Glomerular visceral epithelial cell (primary cell): ENCODE data around the gene PRDM7.
A peak's percentile ranks its signal among the peaks of the same experiment; 100 is the strongest.
"Not testable (repeated sequence)": the region's sequence is repeated elsewhere in the genome, so short reads cannot be mapped to it uniquely, and the experiment has no call there.

Source experiments
- DNase-seq: peaks from one replicate; pipeline ENCODE4 v3.0.0-alpha.2; 2016; ENCODE audit errors: extremely low spot score

PRDM7 gene

GRCh38 chr16:90072442-90073105 is 4.6 kb downstream of the PRDM7 start:
- no peak for DNase-seq

- no peak for DNase-seq
Measured at GRCh38 chr16:90070440-90070839, 6.7 kb downstream of the PRDM7 start.

- no peak for DNase-seq
Measured at GRCh38 chr16:90061437-90061836, 15.7 kb downstream of the PRDM7 start.

- DNase-seq = peak; percentile 38
Measured at GRCh38 chr16:90057738-90058173, 19.4 kb downstream of the PRDM7 start.

DNA sequence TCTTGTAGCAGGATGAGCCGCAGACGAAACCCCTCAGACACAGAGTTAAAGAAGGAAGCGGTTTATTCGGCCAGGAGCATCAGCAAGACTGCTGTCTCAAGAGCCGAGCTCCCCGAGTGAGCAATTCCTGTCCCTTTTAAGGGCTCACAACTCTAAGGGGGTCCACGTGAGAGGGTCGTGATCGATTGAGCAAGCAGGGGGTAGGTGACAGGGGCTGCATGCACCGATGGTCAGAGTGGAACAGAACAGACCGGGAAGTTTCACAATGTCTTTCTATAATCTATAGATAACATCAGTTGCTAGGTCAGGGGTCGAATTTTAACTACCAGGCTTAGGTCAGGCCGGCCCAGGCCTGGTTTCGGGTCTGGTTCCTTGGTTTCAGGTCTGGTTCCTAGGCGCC is 20.6 kb downstream of the PRDM7 start:
- not testable (repeated sequence) for DNase-seq

DNA sequence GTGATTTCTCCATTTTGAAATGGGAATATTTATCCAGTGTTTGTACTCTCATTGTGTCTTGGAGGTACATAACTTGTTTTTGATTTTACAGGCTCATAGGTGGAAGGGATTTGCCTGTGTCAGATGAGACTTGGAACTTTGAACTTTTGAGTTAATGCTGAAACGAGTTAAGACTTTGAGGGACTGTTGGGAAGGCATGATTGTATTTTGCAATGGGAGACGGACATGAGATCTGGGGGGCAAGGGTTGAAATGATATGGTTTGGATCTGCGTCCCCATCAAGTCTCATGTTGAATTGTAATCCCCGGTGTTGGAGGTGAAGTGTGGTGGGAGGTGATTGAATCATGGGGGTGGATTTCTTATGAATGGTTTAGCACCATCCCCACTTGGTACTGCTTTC is 21.8 kb downstream of the PRDM7 start:
- no peak for DNase-seq

GRCh38 chr16:90054554-90054953 is 22.6 kb downstream of the PRDM7 start:
- DNase-seq = no peak

DNA sequence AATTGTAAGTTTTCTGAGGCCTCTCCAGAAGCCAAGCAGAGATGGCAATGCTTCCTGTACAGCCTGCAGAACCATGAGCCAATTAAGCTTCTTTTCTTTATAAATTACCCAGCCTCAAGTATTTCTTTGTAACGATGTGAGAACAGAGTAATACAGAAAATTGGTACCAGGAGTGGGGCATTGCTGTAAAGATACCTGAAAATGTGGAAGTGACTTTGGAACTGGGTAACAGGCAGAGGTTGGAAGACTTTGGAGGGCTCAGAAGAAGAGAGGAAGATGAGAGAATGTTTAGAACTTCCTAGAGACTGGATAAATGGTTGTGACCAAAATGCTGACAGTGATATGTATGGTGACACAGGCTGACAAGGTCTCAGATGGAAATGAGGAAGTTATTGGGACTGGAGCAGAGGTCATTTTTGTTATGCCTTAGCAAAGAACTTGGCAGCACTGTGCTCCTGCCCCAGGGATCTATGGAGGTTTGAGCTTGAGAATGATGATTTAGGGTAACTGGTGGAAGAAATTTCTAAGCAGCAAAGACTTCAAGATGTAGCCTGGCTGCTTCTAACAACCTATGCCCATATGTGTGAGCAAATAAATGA is 23.1 kb downstream of the PRDM7 start:
- no peak for DNase-seq

DNA sequence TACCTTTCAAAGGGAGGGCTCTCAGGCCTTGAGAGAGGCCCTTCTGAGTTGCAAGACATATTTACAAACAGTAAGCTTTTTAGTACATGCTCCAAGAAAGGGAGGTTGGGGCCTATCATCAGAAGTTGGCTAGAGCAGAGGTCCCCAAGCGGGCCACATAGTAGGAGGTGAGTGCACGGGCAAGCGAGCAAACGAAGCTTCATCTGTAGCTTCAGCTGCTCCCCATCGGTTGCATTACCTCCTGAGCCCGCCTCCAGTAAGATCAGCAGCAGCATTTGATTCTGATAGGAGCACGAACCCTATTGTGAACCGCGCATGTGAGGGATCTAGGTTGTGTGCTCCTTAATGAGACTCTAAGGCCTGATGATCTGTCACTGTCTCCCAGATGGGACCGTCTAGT is 26.2 kb downstream of the PRDM7 start:
- no peak for DNase-seq

DNA sequence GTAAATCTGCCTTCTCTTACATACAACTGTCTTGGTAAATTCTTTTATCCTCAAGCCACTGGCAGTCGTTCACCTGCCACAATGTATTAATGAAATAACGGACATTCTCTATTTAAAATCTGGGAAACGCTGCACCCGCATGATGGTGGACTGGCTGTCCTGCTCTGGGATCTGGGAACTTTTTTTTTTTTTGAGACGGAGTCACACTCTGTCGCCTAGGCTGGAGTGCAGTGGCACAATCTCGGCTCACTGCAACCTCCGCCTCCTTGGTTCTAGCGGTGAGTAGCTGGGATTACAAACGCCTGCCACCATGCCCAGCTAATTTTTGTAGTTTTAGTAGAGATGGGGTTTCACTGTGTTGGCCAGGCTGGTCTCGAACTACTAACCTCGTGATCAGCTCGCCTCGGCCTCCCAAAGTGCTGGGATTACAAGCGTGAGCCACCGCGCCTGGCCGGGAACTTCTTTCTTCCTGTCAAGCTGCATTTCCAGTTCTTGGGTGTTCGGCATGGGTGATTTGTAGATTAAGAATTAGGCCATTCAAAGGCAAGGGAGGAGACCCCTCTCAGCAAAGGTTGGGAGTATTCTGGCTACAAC is 28.3 kb downstream of the PRDM7 start:
- DNase-seq = no peak

DNA sequence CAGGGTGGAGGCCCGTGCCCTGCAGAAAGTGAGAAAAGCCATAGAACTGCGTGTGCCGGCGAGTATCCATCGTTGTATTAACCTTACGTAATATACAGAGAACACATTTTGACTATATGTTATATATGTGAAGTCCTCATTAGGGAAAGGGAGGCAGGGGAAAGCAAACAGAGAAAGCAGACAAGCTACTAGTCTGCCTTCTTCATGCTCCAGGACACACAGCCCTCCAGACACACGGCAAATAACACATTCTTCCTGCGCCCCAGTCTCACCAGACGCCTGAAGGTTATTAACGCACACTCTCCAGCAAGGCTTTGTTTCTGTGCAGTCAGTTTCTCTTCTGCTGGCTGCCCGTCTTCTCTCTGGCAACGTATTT is 28.8 kb downstream of the PRDM7 start:
- DNase-seq = no peak

GRCh38 chr16:90047714-90048346 is 29.3 kb downstream of the PRDM7 start:
- no peak for DNase-seq

- no peak for DNase-seq
Measured at GRCh38 chr16:90046971-90047713, 30.0 kb downstream of the PRDM7 start.

DNA sequence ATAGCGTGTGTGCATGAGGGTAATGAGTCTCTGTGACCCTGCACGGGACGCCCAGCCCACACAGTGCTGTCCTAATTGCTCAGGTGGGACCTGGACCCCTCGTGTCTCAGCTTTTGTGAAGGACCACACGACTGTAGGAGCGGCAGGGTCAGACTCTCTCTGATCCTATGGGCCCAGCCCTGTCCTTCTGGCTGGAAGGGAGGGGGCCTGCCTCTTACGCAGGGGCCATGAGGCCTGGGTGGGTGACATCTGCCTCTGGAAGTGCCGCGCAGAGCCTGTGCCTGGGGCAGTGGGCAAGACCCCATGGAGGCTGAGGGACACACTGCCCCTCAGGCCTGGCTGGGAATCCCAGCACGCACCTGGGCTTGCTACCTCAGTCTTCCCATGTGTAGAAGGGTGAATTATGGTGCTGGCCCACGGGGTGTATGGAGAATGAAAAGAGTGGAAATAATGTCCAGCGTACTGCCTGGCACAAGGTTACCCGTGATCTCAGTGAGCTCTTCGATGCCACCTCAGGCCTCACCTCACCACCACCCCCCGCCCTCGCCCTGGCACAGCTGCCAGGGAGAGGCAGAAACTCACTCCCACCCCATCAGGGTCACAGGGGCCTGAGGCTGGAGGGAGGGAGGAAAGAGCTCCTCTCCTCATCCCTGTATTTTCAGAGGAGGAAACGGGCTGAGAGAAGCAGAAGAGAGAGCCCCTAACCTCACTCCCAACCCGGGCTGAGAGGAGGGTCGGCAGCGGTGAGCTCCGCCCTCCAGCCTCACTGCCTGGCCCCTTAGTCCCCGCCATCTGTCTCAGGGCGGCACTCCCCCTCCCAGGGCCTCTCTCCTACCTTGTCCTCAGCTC is 30.8 kb downstream of the PRDM7 start:
- DNase-seq = no peak

- DNase-seq = peak; percentile 70
Measured at GRCh38 chr16:90044111-90044551, 33.0 kb downstream of the PRDM7 start.

DNA sequence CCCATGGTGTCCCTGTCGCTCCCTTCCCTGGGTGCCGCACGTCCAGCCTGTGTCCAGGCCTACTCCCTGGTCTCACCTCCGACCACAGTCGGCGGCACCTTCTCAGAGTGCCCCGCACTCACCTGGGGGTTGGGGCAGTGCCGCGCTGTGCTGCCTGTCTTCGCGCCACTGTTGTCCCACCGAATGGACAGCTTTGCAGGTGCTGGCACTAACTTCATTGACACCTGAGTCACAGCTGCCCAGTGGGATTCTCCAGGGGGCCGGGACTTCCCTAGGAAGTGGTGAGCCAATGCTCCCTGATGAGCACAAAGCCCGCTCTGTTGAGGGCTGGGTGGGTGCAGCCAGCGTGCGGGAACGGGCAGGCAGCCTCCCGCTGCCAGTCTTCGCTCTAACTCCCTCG is 33.6 kb downstream of the PRDM7 start:
- no peak for DNase-seq

DNA sequence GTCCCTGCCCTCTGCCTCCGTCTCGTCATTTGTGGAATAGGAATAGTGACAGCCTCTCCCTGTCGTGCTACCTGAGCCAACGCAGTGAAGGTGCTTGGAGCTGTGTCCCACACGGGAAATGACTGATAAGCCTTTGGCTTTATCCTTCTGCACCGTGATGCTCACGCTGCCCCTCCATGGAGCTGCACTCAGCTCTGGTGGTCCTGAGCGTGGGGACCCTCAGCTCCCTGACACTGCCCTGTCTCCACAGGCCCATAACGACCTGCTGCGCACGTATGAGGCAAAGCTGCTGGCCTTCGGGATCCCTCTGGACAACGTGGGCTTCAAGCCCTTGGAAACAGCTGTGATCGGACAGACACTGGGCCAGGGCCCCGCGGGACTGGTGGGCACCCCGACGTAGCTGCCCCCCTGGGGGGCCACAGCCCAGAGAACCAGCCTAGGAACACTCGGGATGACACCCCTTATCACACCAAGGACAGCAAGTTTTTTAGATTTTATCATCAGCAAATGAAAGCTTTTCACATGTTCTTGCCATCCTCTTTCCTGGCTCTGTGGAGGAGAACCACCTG is 34.1 kb downstream of the PRDM7 start:
- no peak for DNase-seq

GRCh38 chr16:90041896-90042473 is 35.1 kb downstream of the PRDM7 start:
- no peak for DNase-seq

- no peak for DNase-seq
Measured at GRCh38 chr16:90040152-90041023, 36.7 kb downstream of the PRDM7 start.

DNA sequence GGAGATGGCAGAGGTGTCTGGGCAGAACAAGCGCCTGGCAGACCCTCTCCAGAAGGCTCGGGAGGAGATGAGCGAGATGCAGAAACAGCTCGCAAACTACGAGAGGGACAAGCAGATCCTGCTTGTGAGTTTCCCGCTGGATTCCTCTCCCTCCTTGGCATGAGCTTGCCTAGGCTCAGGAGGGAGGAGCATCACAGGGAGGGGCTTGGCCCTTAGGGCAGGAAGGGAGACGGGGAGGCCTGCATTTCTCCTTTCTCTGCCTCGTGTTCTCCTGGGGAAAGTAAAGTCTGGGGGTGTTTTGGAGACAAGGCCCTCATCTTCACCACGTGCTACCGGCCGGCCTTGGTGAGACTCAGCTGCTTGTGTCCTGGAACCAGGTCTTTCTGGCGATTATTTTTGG is 39.9 kb downstream of the PRDM7 start:
- no peak for DNase-seq
